IPS DF 4.7 (cell line): ENCODE measurements around the gene PTPRM.

Experiments used
- DNase-seq: peaks from one replicate; pipeline ENCODE4 v3.0.0-alpha.2; 2013; ENCODE audit warnings: low spot score; ENCODE audit errors: extremely low read depth

Gene PTPRM

DNA sequence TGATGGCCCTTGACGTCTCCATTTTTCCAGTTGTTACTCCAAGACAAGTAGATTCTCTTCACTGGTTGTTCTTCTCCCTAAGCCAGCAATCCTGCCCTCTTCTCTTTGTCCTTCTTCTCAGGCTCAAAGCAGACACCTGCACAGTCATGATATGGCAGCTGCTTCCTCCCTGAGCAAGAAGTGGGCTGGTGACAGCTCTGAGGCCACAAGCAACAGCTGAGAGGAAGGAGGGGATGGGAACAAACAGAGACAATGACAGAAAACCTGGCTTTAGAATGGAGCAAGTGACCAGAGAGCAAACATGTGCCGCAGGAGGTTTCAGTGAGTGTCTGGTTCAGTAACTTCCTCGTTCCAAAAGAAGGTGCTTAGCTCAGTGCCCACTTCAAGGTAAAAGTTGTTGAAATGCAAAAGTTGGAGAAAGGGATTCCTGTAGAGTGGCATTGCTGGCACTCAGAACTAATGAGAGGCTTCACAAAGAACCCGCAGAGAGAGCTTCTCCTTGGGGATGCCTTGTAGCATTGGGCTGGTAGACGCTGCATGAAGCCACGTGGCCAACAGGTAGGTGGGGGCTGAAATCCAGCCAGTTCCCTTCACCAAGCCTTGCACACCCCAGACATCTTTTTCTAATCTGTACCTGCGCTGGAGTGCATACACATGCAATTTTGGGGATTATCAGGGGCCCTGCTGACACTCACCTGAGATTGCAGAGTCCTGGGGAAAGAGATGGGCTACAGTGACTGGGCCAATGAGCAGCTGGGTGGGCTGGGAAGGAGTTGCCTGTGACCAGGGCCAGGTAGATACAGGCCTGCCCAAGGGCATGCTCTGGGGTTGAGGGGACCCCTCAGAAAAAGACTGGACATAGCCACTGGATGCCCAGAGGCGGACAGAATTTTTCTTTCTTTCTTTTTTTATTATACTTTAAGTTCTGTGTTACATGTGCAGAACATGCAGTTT is 888.8 kb downstream of the PTPRM start:
- no peak for DNase-seq
